ENCODE measurements around the gene FKBP3.

The FKBP3 gene

GRCh38 chr14:45114327-45114726, 20.0 kb downstream of the FKBP3 start:
- peak overlapping the region; percentile 91 for H3K27ac ChIP-seq
- no peak for TF ChIP-seq ZFX (IDR thresholded peaks at IDR 0.05; ENCODE audit: borderline replicate concordance)
- TF ChIP-seq CTCF (IDR thresholded peaks at IDR 0.05): no peak

DNA sequence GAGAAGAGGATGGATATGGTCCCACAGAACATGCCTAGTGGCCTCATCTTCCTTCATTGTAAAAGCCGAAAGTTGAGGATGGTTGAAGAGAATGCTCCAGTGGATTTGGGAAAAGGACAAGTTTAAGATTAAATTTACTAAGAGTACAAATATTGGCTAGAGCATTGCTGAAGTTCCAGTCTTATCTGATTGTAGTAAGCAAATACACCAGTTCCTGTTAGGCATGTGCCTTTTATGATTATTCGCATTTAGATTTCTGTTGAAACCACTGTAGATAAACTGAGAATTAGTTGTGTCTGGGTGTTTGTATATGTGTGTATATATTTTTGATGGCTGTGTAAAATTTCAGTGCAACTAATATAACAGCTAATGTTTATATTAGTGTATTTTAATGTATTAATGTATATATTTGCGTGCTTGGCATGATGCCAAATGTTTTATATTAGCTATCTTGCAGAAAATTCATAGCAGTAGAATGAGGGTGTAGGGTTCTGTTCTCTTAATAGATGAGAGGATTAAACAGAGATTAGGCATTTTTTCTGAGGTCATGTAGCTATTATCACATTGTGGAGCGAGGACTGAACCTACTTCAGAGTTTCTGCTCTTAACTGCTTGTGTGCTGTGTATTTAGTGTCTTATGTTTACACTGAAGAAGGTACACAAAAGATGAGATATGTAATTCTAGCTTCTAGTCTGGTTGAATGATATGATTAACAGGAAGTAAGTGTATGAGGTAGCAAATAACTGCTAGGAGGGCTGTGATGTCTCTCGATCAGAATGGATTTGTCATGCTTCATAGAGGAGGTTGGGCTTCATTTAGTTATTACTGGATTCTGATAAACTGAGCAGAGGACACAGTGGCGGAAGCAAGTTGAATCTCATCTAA, 21.1 kb downstream of the FKBP3 start:
- peak overlapping the region; percentile 91 for H3K27ac ChIP-seq
- TF ChIP-seq ZFX (IDR thresholded peaks at IDR 0.05; ENCODE audit: borderline replicate concordance): no peak
- TF ChIP-seq CTCF (IDR thresholded peaks at IDR 0.05): no peak

GRCh38 chr14:45104561-45104960, 29.7 kb downstream of the FKBP3 start:
- TF ChIP-seq ZFX (IDR thresholded peaks at IDR 0.05; ENCODE audit: borderline replicate concordance) (no peak), CTCF (IDR thresholded peaks at IDR 0.05) (no peak)
- no peak overlapping the region for H3K27ac ChIP-seq

DNA sequence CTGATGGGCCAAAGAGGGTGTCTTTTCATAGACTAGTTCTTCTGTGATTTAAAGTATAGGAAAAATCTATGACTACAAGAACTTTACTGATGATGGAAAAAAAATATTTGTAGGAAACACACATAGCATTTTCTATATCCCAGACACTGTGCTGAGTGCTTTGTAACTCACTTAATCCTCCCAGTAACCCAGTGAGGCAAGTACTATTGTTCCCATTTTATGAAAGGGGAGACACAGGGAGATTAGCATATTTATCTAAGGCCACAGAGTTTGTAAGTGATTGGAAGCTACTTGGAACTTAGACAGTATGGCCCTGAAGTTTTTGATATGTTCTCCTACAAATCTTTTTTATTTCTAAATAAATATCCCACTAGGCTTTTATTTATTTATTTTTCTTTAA, 30.5 kb downstream of the FKBP3 start:
- H3K27ac ChIP-seq: no peak overlapping the region
- TF ChIP-seq CTCF (IDR thresholded peaks at IDR 0.05) (no peak), ZFX (IDR thresholded peaks at IDR 0.05; ENCODE audit: borderline replicate concordance) (no peak)

DNA sequence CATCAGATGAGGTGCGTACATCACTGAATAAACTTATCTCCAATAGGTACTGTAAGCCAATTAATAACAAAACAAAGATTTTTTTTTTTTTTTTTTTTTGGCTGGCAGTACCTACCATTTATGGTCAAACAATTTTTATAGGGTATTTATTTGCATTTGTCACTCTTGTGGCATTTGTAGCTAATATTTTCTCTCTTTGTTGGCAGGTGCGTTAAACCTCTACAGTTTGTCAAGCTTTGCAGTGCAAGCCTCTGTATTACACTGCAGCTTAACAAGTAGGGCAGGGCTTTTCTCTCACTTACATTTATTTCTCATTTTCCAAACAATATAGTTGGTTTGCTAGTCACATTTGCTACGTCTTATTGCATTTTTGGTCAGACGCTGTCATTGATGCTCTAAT, 38.1 kb downstream of the FKBP3 start:
- TF ChIP-seq CTCF (IDR thresholded peaks at IDR 0.05): no peak
- no peak for TF ChIP-seq ZFX (IDR thresholded peaks at IDR 0.05; ENCODE audit: borderline replicate concordance)
- no peak overlapping the region; the same call in 1 of the 2 replicates for H3K27ac ChIP-seq

DNA sequence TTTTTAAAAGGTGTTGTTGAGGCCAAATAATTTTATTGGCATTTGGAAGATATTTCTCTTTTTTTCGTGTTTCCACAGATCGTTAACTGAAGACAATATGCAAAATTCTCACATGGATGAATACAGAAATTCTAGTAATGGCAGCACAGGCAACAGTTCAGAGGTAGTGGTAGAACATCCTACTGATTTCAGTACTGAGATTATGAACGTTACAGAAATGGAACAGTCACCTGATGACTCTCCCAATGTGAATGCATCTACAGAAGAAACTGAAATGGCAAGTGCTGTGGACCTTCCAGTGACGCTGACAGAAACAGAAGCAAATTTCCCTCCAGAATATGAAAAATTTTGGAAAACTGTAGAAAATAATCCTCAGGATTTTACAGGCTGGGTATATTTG, 39.1 kb downstream of the FKBP3 start:
- H3K27ac ChIP-seq: no peak overlapping the region
- TF ChIP-seq CTCF (IDR thresholded peaks at IDR 0.05): no peak
- TF ChIP-seq ZFX (IDR thresholded peaks at IDR 0.05; ENCODE audit: borderline replicate concordance): no peak

DNA sequence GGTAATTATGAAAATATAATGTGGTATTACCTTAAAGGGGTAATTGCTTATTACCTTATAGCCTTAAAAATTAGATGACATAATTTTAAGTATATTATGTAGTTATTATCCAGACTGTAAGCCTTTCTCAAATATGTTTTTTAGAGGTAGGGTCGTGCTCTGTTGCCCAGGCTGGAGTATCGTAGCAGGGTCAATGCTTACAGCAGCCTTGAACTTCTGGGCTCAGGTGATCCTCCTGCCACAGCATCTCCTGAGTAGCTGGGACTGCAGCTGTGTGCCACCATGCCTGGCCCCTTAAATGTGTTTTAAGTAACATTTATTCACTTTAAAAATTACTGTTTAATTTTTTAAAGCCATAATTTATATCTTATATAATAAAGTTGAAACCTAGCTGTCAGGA, 40.0 kb downstream of the FKBP3 start:
- TF ChIP-seq ZFX (IDR thresholded peaks at IDR 0.05; ENCODE audit: borderline replicate concordance): no peak
- TF ChIP-seq CTCF (IDR thresholded peaks at IDR 0.05): no peak
- H3K27ac ChIP-seq: no peak overlapping the region
